NCI-H2227 (cell line): ENCODE measurements around the gene GLP2R.

Experiments used
- DNase-seq: peaks from one replicate; lab custom pipeline; 2025; ENCODE audit not compliant: unreplicated experiment; lab: John Stamatoyannopoulos, UW

The GLP2R gene

GRCh38 chr17:9895923-9896322 lies 70.2 kb downstream of the GLP2R start:
- no peak for DNase-seq

GRCh38 chr17:9897372-9897968 lies 71.7 kb downstream of the GLP2R start:
- no peak for DNase-seq

GRCh38 chr17:9898812-9899211 lies 73.1 kb downstream of the GLP2R start:
- no peak for DNase-seq

GRCh38 chr17:9899280-9900043 lies 73.7 kb downstream of the GLP2R start:
- no peak for DNase-seq

GRCh38 chr17:9900044-9900594 lies 74.4 kb downstream of the GLP2R start:
- DNase-seq: no peak

GRCh38 chr17:9900784-9901183 lies 75.1 kb downstream of the GLP2R start:
- DNase-seq: no peak

GRCh38 chr17:9902120-9902519 lies 76.4 kb downstream of the GLP2R start:
- DNase-seq: no peak

GRCh38 chr17:9904277-9905077 lies 78.8 kb downstream of the GLP2R start:
- no peak for DNase-seq

GRCh38 chr17:9905078-9905415 lies 79.3 kb downstream of the GLP2R start, which contains the start of gene RCVRN:
Gene RCVRN, minus strand, starts transcription at chr17:9905271. Its CDS starts 91 bp downstream, at chr17:9905180.
- DNase-seq: no peak

- DNase-seq: no peak
These were observed 80.2 kb downstream of the GLP2R start for GRCh38 chr17:9905902-9906301.

GRCh38 chr17:9906616-9907015 lies 80.9 kb downstream of the GLP2R start:
- DNase-seq: no peak

GRCh38 chr17:9907131-9907530 lies 81.4 kb downstream of the GLP2R start:
- no peak for DNase-seq

GRCh38 chr17:9907883-9908648 lies 82.3 kb downstream of the GLP2R start:
- DNase-seq: no peak

GRCh38 chr17:9908649-9909042 lies 82.9 kb downstream of the GLP2R start:
- DNase-seq: no peak

- DNase-seq: no peak
These were observed 85.4 kb downstream of the GLP2R start for GRCh38 chr17:9911089-9911488.

GRCh38 chr17:9912121-9913099 lies 86.7 kb downstream of the GLP2R start:
- DNase-seq: no peak

- no peak for DNase-seq
These were observed 87.8 kb downstream of the GLP2R start for GRCh38 chr17:9913476-9913875.

- no peak for DNase-seq
These were observed 90.4 kb downstream of the GLP2R start for GRCh38 chr17:9916108-9916507.

- no peak for DNase-seq
These were observed 91.4 kb downstream of the GLP2R start for GRCh38 chr17:9917131-9917530.

- DNase-seq: no peak
These were observed 92.1 kb downstream of the GLP2R start for GRCh38 chr17:9917801-9918200.
